ENCODE data around the gene CHCHD10.

- TF ChIP-seq, protein P1, sequence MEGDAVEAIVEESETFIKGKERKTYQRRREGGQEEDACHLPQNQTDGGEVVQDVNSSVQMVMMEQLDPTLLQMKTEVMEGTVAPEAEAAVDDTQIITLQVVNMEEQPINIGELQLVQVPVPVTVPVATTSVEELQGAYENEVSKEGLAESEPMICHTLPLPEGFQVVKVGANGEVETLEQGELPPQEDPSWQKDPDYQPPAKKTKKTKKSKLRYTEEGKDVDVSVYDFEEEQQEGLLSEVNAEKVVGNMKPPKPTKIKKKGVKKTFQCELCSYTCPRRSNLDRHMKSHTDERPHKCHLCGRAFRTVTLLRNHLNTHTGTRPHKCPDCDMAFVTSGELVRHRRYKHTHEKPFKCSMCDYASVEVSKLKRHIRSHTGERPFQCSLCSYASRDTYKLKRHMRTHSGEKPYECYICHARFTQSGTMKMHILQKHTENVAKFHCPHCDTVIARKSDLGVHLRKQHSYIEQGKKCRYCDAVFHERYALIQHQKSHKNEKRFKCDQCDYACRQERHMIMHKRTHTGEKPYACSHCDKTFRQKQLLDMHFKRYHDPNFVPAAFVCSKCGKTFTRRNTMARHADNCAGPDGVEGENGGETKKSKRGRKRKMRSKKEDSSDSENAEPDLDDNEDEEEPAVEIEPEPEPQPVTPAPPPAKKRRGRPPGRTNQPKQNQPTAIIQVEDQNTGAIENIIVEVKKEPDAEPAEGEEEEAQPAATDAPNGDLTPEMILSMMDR (IDR thresholded peaks at IDR 0.05), result no peak
- TF ChIP-seq POLR2A (IDR thresholded peaks at IDR 0.05), result no peak
Measured at GRCh38 chr22:23720855-23721254, 46.9 kb downstream of the CHCHD10 start.

Measured in adrenal gland (tissue), 5 donors.